Gastrocnemius medialis (tissue), 4 donors: ENCODE data around the gene HAPSTR1.

Source experiments
- POLR2A ChIP-seq, 2 donors: fragments of 450-650 bp; IDR thresholded peaks; one replicate each; pipeline ENCODE4 v1.6.1; 2017; ENCODE audit warnings: antibody characterized with exemption in 2 of 2, mild to moderate bottlenecking in 2 of 2, moderate library complexity in 2 of 2
- TF ChIP-seq, protein P1 (sequence below), 5 experiments: fragments of 450-650 bp in 3 of 5; fragments of 200-600 bp in 2 of 5; sonication (generic) in 2 of 5; IDR thresholded peaks in 4 of 5; conservative IDR thresholded peaks in 1 of 5; 1 replicate in 4 of 5; 2 replicates in 1 of 5; pipeline ENCODE4 v1.5.1; 2016 to 2019; ENCODE audit warnings: antibody characterized with exemption in 5 of 5, mild to moderate bottlenecking in 3 of 5, moderate library complexity in 3 of 5

- TF ChIP-seq, protein P1, sequence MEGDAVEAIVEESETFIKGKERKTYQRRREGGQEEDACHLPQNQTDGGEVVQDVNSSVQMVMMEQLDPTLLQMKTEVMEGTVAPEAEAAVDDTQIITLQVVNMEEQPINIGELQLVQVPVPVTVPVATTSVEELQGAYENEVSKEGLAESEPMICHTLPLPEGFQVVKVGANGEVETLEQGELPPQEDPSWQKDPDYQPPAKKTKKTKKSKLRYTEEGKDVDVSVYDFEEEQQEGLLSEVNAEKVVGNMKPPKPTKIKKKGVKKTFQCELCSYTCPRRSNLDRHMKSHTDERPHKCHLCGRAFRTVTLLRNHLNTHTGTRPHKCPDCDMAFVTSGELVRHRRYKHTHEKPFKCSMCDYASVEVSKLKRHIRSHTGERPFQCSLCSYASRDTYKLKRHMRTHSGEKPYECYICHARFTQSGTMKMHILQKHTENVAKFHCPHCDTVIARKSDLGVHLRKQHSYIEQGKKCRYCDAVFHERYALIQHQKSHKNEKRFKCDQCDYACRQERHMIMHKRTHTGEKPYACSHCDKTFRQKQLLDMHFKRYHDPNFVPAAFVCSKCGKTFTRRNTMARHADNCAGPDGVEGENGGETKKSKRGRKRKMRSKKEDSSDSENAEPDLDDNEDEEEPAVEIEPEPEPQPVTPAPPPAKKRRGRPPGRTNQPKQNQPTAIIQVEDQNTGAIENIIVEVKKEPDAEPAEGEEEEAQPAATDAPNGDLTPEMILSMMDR (IDR thresholded peaks at IDR 0.05 in 4 of 5, conservative IDR thresholded peaks at IDR 0.05 in 1 of 5), result no peak
- TF ChIP-seq POLR2A (IDR thresholded peaks at IDR 0.05), result no peak
Observed at GRCh38 chr16:9128346-9129342, 37.2 kb downstream of the HAPSTR1 start.
